Keratinocyte (primary cell): Measurements from ENCODE around the gene KDF1. TPM values are rescaled to one million over a fixed set of nuclear protein-coding genes. Genes with fewer than 3 reads are reported as not detected.

ENCODE experiments used
- DNase-seq: peaks from one replicate; pipeline ENCODE4 v3.0.0-alpha.2; 2011; ENCODE audit warnings: low read depth, missing footprints, low spot score
- FAIRE-seq: peaks from 2 replicates; lab custom pipeline; 2011; peaks lifted over from hg19 to GRCh38; lab: Jason Lieb, UNC
- H2AFZ ChIP-seq: 2 replicates; pipeline ENCODE4 v1.6.0; 2012; ENCODE audit warnings: low read length, control low read depth, inconsistent platforms; ENCODE audit not compliant: control insufficient read depth
- H3K27ac ChIP-seq: 2 replicates; pipeline ENCODE4 v1.5.1; 2011; ENCODE audit warnings: low read length; ENCODE audit not compliant: control insufficient read depth, insufficient read depth
- H3K27me3 ChIP-seq: 3 replicates; pipeline ENCODE4 v1.6.0; 2011; ENCODE audit warnings: low read length; ENCODE audit not compliant: control insufficient read depth, insufficient read depth; ENCODE audit errors: extremely low read depth
- H3K36me3 ChIP-seq, 2 experiments: 2 replicates in 1 of 2; 3 replicates in 1 of 2; pipeline ENCODE4 v1.5.1; 2011; ENCODE audit warnings: low read length in 2 of 2, mild to moderate bottlenecking in 1 of 2; ENCODE audit not compliant: control insufficient read depth in 2 of 2, insufficient read depth in 2 of 2; ENCODE audit errors: extremely low read depth in 1 of 2
- H3K4me1 ChIP-seq: 3 replicates; pipeline ENCODE4 v1.5.1; 2011; ENCODE audit warnings: low read length; ENCODE audit not compliant: control insufficient read depth, insufficient read depth; ENCODE audit errors: extremely low read depth
- H3K4me2 ChIP-seq: 3 replicates; pipeline ENCODE4 v1.6.0; 2011; ENCODE audit warnings: low read depth, low read length; ENCODE audit not compliant: control insufficient read depth, insufficient read depth; ENCODE audit errors: extremely low read depth
- H3K4me3 ChIP-seq, 3 experiments: fragments of 200-600 bp in 1 of 3; sonication (generic) in 1 of 3; 2 replicates in 2 of 3; 3 replicates in 1 of 3; pipeline ENCODE4 v1.5.1; 2011 to 2016; ENCODE audit warnings: low read length in 3 of 3, mild to moderate bottlenecking in 3 of 3, control low read depth in 2 of 3, inconsistent platforms in 1 of 3, low read depth in 1 of 3, mixed read lengths in 1 of 3, mixed run types in 1 of 3, moderate library complexity in 1 of 3; ENCODE audit not compliant: control insufficient read depth in 2 of 3, insufficient read depth in 2 of 3; ENCODE audit errors: extremely low read depth in 1 of 3
- H3K79me2 ChIP-seq: 2 replicates; pipeline ENCODE4 v1.6.0; 2012; ENCODE audit warnings: low read length; ENCODE audit not compliant: control insufficient read depth, insufficient read depth
- H3K9ac ChIP-seq: 3 replicates; pipeline ENCODE4 v1.6.0; 2011; ENCODE audit warnings: low read length; ENCODE audit not compliant: control insufficient read depth, insufficient read depth; ENCODE audit errors: extremely low read depth
- H3K9me1 ChIP-seq: 3 replicates; pipeline ENCODE4 v1.6.0; 2011; ENCODE audit warnings: low read length; ENCODE audit not compliant: control insufficient read depth, insufficient read depth; ENCODE audit errors: extremely low read depth
- H3K9me3 ChIP-seq: 2 replicates; pipeline ENCODE4 v1.5.1; 2012; ENCODE audit warnings: low read depth, low read length; ENCODE audit not compliant: control insufficient read depth
- H4K20me1 ChIP-seq: 3 replicates; pipeline ENCODE4 v1.6.0; 2011; ENCODE audit warnings: low read length; ENCODE audit not compliant: control insufficient read depth, insufficient read depth; ENCODE audit errors: extremely low read depth
- CTCF ChIP-seq, 3 experiments: IDR thresholded peaks in 1 of 3; conservative IDR thresholded peaks in 1 of 3; optimal IDR thresholded peaks in 1 of 3; 2 replicates in 2 of 3; 3 replicates in 1 of 3; pipeline versions ENCODE3 to v1.5.1; 2011; ENCODE audit warnings: low read length in 3 of 3, mild to moderate bottlenecking in 3 of 3, moderate library complexity in 2 of 3, control low read depth in 1 of 3, inconsistent platforms in 1 of 3; ENCODE audit not compliant: insufficient read depth in 2 of 3; ENCODE audit errors: extremely low read depth in 1 of 3
- EZH2 ChIP-seq: IDR thresholded peaks from one replicate; pipeline ENCODE4 v1.6.1; 2012; ENCODE audit warnings: inconsistent platforms, mild to moderate bottlenecking, low read length, moderate library complexity
- dilution Hi-C: fragments of 300-500 bp; cut with MboI; formaldehyde crosslinking; loops from one replicate; pipeline ENCODE4 v1.7.0; 2020; ENCODE audit warnings: low sequenced_read_pairs; ENCODE audit not compliant: extremely low pct_ligation_motif_present
- polyA plus RNA-seq, 5 experiments: library from polyadenylated mRNA; depleted of rRNA in 3 of 5; stranded (reverse) in 3 of 5; stranded (forward) in 1 of 5; unstranded in 1 of 5; fragments of >200 nt; gene quantifications; 1 replicate in 1 of 5; 2 replicates in 3 of 5; 3 replicates in 1 of 5; pipeline versions ENCODE4 v1.2.1 to v1.2.3, GENCODE V29; 2011 to 2012; ENCODE audit warnings: missing spikeins in 2 of 5, low read depth in 1 of 5, low replicate concordance in 1 of 5

Gene KDF1
- polyA plus RNA-seq, 1 donor (not counting 4 experiments of a cell fraction or from before 2014, with no cell fraction given): 13.8 TPM

- no peak for FAIRE-seq
- no peak overlapping the region for H3K4me3 ChIP-seq
- no peaks in the 10 kb centered on the region for H3K4me1 ChIP-seq
- DNase-seq: no peak
- H3K27me3 ChIP-seq: no peaks in the 10 kb centered on the region
- H3K9ac ChIP-seq: no peak overlapping the region
- dilution Hi-C loops: no loop called here
- H2AFZ ChIP-seq: no peak overlapping the region
- H3K9me1 ChIP-seq: no peaks in the 10 kb centered on the region
- H3K36me3 ChIP-seq: peaks cover 22 to 26% of the 10 kb centered on the region in 2 experiments
- H3K9me3 ChIP-seq: no peaks in the 10 kb centered on the region
- no peaks in the 10 kb centered on the region for H4K20me1 ChIP-seq
- H3K27ac ChIP-seq: no peak overlapping the region
- peaks cover 45% of the 10 kb centered on the region for H3K79me2 ChIP-seq
- TF ChIP-seq CTCF (optimal IDR thresholded peaks at IDR 0.05 in 1 of 3, IDR thresholded peaks at IDR 0.05 in 1 of 3, conservative IDR thresholded peaks at IDR 0.05 in 1 of 3; ENCODE audit: extremely low read depth in 1 of 3, insufficient read depth in 2 of 3, low read length in 3 of 3) (no peak), EZH2 (no peak)
- no peak overlapping the region for H3K4me2 ChIP-seq
Measured at GRCh38 chr1:26936823-26937222, 23.4 kb downstream of the KDF1 start.

GRCh38 chr1:26932531-26932930, 27.7 kb downstream of the KDF1 start:
- H3K9ac ChIP-seq: no peak overlapping the region
- H3K36me3 ChIP-seq: peaks cover 10 to 15% of the 10 kb centered on the region in 2 experiments
- no peak for FAIRE-seq
- no peak overlapping the region for H3K27ac ChIP-seq
- H3K9me1 ChIP-seq: no peaks in the 10 kb centered on the region
- H3K4me2 ChIP-seq: no peak overlapping the region
- no peaks in the 10 kb centered on the region for H3K27me3 ChIP-seq
- dilution Hi-C loops: no loop called here
- no peak for TF ChIP-seq CTCF (optimal IDR thresholded peaks at IDR 0.05 in 1 of 3, IDR thresholded peaks at IDR 0.05 in 1 of 3, conservative IDR thresholded peaks at IDR 0.05 in 1 of 3; ENCODE audit: extremely low read depth in 1 of 3, insufficient read depth in 2 of 3, low read length in 3 of 3)
- H4K20me1 ChIP-seq: no peaks in the 10 kb centered on the region
- H3K4me1 ChIP-seq: no peaks in the 10 kb centered on the region
- no peak overlapping the region for H3K4me3 ChIP-seq
- no peak for DNase-seq
- H2AFZ ChIP-seq: no peak overlapping the region
- peaks cover 42% of the 10 kb centered on the region for H3K79me2 ChIP-seq
- H3K9me3 ChIP-seq: no peaks in the 10 kb centered on the region
